Lower leg skin (tissue), 3 donors: Measurements from ENCODE around the gene WDR13.

Experiments used
- CTCF ChIP-seq, 3 donors: fragments of 450-650 bp; IDR thresholded peaks; one replicate each; pipeline ENCODE4 v1.5.1; 2016; ENCODE audit warnings: antibody characterized with exemption in 3 of 3, mild to moderate bottlenecking in 3 of 3, moderate library complexity in 2 of 3
- POLR2A ChIP-seq, 2 donors: fragments of 450-650 bp; IDR thresholded peaks; one replicate each; pipeline ENCODE4 v1.6.1; 2016 to 2017; ENCODE audit warnings: antibody characterized with exemption in 2 of 2, mild to moderate bottlenecking in 1 of 2, moderate library complexity in 1 of 2

- no peak for TF ChIP-seq POLR2A (IDR thresholded peaks at IDR 0.05)
- no peak for TF ChIP-seq CTCF (IDR thresholded peaks at IDR 0.05)
Measured at GRCh38 chrX:48558271-48558670, 39.0 kb upstream of the WDR13 start.
